Effector CD4-positive, alpha-beta T cell (primary cell): ENCODE measurements around the gene SUGCT.
"Not testable (repeated sequence)": the region's sequence is repeated elsewhere in the genome, so short reads cannot be mapped to it uniquely, and the experiment has no call there.

Source experiments
- DNase-seq: peaks from one replicate; pipeline ENCODE4 v3.0.0-alpha.2; 2020

SUGCT gene

GRCh38 chr7:40139891-40140290, 5.1 kb downstream of the SUGCT start:
- DNase-seq, result not testable (repeated sequence)

- DNase-seq, result not testable (repeated sequence)
These were observed 7.1 kb downstream of the SUGCT start for GRCh38 chr7:40141916-40142315.

- DNase-seq, result not testable (repeated sequence)
These were observed 10.9 kb downstream of the SUGCT start for GRCh38 chr7:40145596-40146130.

- no peak for DNase-seq
These were observed 12.8 kb downstream of the SUGCT start for GRCh38 chr7:40147371-40148246.

- DNase-seq, result not testable (repeated sequence)
These were observed 13.4 kb downstream of the SUGCT start for GRCh38 chr7:40148247-40148580.

DNA sequence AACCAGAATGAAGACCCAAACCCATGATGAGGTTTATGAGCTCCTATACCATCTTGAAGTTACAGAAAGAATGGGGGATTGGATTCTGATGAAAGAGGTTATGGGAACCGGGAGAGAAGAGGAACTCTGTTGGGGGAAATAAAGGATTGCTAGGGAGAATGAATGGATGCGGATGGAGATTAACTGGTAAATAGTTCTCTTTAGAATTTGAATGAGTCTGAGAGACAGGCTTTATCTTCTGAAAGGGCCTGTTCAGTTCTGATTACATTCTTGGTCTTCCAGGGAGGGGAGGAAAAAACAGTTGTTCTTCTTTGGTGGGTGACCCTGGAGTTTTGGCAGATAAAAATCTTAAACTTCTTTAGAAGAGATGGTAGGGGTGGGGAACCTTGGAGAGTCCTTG, 13.9 kb downstream of the SUGCT start:
- DNase-seq, result no peak

DNA sequence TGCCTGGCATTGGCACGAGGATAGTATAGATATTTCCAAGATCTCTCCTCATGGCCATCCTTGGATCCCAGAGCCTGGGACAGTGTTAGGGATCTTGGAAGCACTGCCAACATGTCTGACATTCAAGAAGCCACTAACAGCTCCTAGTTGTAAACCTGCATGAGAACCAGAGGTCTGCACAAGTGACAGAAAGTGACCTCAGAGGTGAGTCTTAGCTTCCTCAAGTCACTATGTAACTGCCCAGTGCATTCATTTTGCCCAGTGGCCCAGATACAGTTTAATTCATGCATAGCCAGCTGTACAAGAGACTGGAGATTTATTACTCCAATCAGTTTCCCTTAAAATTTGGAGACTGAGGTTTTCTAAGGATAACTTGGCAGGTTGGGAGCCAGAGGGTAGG, 16.7 kb downstream of the SUGCT start:
- no peak for DNase-seq

GRCh38 chr7:40156988-40157387, 22.2 kb downstream of the SUGCT start:
- DNase-seq, result no peak

DNA sequence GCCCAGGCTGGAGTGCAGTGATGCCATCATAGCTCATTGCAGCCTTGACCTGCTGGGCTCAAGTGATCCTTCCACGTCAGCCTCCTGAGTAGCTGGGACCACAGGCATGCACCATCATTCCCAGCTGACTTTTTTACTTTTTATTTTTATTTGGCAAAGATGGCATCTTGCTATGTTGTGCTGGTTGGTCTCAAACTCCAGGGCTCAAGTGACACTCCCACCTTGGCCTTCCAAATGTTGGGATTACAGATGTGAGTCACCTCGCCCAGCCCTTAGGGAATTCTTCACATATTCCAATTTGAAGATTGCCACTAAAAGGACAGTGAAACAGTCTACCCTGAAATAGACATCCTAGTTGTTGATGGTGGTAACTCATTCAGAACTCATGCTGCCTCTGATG, 27.7 kb downstream of the SUGCT start:
- DNase-seq, result no peak

GRCh38 chr7:40165216-40165615, 30.4 kb downstream of the SUGCT start:
- DNase-seq, result no peak

DNA sequence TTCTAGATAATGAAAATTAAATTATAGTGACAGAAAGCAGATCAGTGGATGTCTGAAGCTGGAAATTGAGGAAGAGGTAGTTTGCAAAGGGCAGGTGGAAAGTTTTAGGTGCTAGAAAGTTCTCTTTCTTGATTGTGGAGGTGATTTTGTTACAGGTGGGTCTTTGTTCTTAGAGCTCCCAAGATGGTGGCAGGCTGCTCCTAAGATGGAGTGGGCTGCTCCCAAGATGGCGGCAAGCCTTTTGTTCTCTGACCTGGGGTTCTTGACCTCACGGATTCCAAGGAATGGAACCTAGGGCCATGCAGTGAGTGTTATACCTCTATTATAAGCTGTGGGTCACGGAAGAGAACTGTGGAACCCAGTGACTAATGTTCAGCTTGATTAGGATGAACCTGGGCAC, 32.5 kb downstream of the SUGCT start:
- DNase-seq, result no peak

GRCh38 chr7:40168266-40168665, 33.5 kb downstream of the SUGCT start:
- DNase-seq, result not testable (repeated sequence)

DNA sequence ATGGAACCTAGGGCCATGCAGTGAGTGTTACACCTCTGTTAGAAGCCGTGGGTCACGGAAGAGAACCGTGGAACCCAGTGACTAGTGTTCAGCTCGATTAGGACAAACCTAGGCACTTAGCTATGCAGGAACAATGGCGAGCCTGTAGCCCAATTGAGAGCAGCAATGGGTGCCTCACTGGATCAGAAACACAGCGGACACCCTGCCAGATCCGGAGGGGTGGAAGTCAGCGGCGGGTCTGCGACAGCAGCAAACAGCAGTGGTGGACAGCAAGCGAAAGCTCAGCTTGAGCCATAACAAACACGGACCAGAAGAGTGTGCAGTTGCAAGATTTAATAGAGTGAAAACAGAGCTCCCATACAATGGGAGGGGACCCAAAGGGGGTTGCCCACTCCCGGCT, 38.3 kb downstream of the SUGCT start:
- DNase-seq, result not testable (repeated sequence)

DNA sequence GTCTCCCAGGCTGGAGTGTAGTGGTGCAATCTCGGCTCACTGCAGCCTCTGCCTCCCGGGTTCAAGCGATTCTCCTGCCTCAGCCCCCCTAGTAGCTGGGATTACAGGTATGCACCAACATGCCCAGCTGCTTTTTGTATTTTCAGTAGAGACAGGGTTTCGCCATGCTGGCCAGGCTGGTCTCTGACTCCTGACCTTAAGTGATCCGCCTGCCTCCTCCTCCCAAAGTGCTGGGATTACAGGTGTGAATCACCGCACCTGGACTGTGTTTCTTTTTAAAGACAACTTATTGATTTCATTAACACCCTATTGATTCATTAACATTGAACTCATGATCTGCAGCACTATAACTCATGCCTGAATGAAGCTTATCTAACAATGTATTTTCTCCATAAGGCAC, 40.5 kb downstream of the SUGCT start:
- not testable (repeated sequence) for DNase-seq

DNA sequence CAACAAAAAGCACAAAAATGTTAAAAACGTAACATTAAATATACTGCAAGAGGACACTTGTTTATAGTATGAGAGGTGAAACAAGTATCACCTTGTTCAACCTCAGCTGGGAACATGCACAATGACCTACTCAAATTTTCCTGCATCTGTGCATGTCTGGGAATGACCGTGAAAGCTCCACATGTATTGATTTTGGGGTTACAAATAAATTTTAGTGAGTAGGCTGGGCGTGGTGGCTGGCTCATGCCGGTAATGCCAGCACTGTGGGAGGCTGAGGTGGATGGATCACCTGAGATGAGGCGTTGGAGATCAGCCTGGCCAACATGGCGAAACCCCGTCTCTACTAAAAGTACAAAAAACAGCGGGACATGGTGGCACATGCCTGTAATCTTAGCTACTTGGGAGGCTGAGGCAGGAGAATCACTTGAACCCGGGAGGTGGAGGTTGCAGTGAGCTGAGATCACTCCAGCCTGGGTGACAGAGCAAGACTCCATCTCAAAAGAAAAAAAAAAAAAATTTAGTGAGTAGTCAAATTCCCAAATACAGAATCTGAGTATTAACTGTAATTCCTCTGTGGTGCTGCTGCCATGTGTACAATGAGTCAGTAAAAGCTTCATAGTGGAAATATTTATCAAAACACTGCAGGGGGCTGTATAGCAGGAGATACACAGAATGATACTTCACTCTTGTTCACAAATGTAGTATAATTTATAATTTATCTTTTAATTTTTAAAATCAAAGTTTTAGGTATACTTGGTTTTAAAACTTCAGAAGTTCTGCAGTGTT, 41.1 kb downstream of the SUGCT start:
- DNase-seq, result no peak

GRCh38 chr7:40177071-40177470, 42.3 kb downstream of the SUGCT start:
- DNase-seq, result no peak

GRCh38 chr7:40182452-40182851, 47.6 kb downstream of the SUGCT start:
- no peak for DNase-seq

DNA sequence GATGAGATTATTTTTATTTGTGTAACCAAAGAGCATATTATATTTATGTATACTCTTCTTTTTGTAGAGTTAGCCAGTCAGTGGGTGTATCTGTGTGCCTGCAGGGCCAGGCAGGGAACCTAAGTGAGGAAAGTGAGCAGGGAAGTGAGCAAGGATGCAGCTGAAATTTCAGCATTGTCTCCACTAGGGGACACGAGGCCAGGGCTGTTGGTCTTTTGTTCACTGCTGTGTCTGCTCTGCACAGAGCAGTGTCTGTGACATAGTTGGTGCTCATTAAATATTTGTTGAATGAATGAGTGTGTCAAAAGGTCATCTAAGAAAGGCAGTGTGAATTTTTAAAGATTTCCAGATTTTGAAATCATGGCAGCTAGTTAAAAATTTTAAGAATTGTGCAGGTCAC, 51.8 kb downstream of the SUGCT start:
- no peak for DNase-seq

DNA sequence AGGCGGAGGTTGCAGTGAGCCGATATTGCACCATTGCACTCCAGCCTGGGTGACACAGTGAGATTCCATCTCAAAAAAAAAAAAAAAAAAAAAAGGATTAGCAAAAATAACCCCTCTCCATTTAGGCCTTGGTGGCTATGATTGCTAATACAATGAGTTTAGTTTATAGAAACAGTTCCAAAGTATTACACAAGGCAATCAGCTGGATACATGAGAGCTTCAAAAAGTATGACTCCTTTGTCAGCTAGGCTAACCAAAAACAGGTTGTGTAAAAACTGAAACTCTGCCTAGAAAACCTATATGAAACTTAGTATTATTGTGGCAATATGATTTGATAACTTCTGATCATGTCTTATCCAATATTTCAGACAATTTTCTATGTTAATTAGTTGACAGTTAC, 57.2 kb downstream of the SUGCT start:
- DNase-seq, result no peak

DNA sequence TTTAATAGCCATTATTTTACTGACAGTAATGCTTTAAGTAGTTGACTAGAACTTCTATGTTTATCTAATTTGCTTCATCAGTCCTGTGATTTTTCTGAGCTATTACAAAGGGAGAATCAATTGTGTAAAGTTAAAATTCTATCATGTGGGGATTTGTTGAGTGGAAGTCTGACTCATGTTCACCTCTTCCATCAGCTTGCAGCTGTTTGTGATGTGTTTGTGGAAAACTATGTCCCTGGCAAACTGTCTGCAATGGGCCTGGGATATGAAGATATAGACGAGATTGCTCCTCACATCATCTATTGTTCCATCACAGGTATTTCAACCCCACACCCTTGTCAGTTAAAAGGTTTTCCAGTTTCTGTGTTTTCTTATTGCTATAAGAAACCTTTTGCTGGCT, 59.9 kb downstream of the SUGCT start:
- no peak for DNase-seq

DNA sequence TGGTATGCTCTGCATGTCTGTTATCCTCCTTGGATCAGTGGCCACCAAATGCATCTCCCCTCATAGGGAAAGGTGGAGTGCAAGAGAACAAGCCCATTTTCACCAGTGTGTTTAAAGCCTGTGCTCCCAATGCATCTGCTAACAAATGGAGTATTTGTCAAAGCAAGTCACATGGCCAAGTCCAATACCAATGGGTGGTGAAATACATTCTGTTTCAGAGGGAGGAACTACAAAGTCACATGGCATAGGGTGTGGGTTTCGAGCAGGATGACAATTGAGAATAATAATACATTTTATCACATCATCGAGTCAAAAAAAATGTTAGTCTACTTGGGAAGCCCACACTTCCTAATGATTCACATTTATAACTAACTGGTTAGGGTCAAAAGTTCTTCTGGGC, 62.7 kb downstream of the SUGCT start:
- DNase-seq, result no peak

- DNase-seq, result no peak
These were observed 64.4 kb downstream of the SUGCT start for GRCh38 chr7:40199076-40199802.

GRCh38 chr7:40200791-40201190, 66.0 kb downstream of the SUGCT start:
- no peak for DNase-seq
